ENCODE measurements around the gene FXYD7.

FXYD7 gene

GRCh38 chr19:35166100-35167063 is 23.3 kb downstream of the FXYD7 start:
- Histone ChIP-seq H3K4me3 (ENCODE audit: low read depth, low read length) (no peak overlapping the region), H3K27ac (no peak overlapping the region), H3K27me3 (ENCODE audit: insufficient read depth, low read depth, severe bottlenecking) (no peaks in the 10 kb centered on the region), H3K36me3 (peaks cover 36% of the 10 kb centered on the region), H3K9me3 (ENCODE audit: severe bottlenecking) (peaks cover 12% of the 10 kb centered on the region)
- DNase-seq = no peak
- TF ChIP-seq CTCF (IDR thresholded peaks at IDR 0.05; ENCODE audit: low read depth, low read length) = no peak

GRCh38 chr19:35167251-35168119 is 24.4 kb downstream of the FXYD7 start:
- Histone ChIP-seq H3K27ac (no peak overlapping the region), H3K4me3 (ENCODE audit: low read depth, low read length) (no peak overlapping the region), H3K9me3 (ENCODE audit: severe bottlenecking) (peaks cover 12% of the 10 kb centered on the region), H3K27me3 (ENCODE audit: insufficient read depth, low read depth, severe bottlenecking) (no peaks in the 10 kb centered on the region), H3K36me3 (peaks cover 33% of the 10 kb centered on the region)
- TF ChIP-seq CTCF (IDR thresholded peaks at IDR 0.05; ENCODE audit: low read depth, low read length) = no peak
- DNase-seq = no peak

GRCh38 chr19:35168196-35168595 is 25.1 kb downstream of the FXYD7 start:
- Histone ChIP-seq H3K36me3 (peaks cover 27% of the 10 kb centered on the region), H3K27me3 (ENCODE audit: insufficient read depth, low read depth, severe bottlenecking) (no peaks in the 10 kb centered on the region), H3K9me3 (ENCODE audit: severe bottlenecking) (peaks cover 12% of the 10 kb centered on the region), H3K4me3 (ENCODE audit: low read depth, low read length) (no peak overlapping the region), H3K27ac (no peak overlapping the region)
- no peak for TF ChIP-seq CTCF (IDR thresholded peaks at IDR 0.05; ENCODE audit: low read depth, low read length)
- no peak for DNase-seq

GRCh38 chr19:35169221-35169995 is 26.4 kb downstream of the FXYD7 start:
- Histone ChIP-seq H3K36me3 (peaks cover 23% of the 10 kb centered on the region), H3K27ac (no peak overlapping the region), H3K27me3 (ENCODE audit: insufficient read depth, low read depth, severe bottlenecking) (no peaks in the 10 kb centered on the region), H3K4me3 (ENCODE audit: low read depth, low read length) (no peak overlapping the region), H3K9me3 (ENCODE audit: severe bottlenecking) (peaks cover 12% of the 10 kb centered on the region)
- DNase-seq = no peak
- no peak for TF ChIP-seq CTCF (IDR thresholded peaks at IDR 0.05; ENCODE audit: low read depth, low read length)

- H3K9me3 ChIP-seq (ENCODE audit: severe bottlenecking) = peaks cover 12% of the 10 kb centered on the region
- DNase-seq = no peak
- H3K27ac ChIP-seq = no peak overlapping the region
- no peak for TF ChIP-seq CTCF (IDR thresholded peaks at IDR 0.05; ENCODE audit: low read depth, low read length)
- H3K27me3 ChIP-seq (ENCODE audit: insufficient read depth, low read depth, severe bottlenecking) = no peaks in the 10 kb centered on the region
- H3K4me3 ChIP-seq (ENCODE audit: low read depth, low read length) = no peak overlapping the region
- peaks cover 13% of the 10 kb centered on the region for H3K36me3 ChIP-seq
Observed at GRCh38 chr19:35170359-35171061, 27.5 kb downstream of the FXYD7 start.
